Erythroblast (primary cell): Measurements from ENCODE around the gene EIF4H.

Source experiments
- GATA1 ChIP-seq: IDR thresholded peaks from 2 replicates; pipeline ENCODE4 v1.6.1; 2011; ENCODE audit warnings: low read depth, mild to moderate bottlenecking, control low read depth, low read length, moderate library complexity
- POLR2A ChIP-seq: IDR thresholded peaks from 2 replicates; pipeline ENCODE4 v1.6.1; 2011; ENCODE audit warnings: mild to moderate bottlenecking, low read length

DNA sequence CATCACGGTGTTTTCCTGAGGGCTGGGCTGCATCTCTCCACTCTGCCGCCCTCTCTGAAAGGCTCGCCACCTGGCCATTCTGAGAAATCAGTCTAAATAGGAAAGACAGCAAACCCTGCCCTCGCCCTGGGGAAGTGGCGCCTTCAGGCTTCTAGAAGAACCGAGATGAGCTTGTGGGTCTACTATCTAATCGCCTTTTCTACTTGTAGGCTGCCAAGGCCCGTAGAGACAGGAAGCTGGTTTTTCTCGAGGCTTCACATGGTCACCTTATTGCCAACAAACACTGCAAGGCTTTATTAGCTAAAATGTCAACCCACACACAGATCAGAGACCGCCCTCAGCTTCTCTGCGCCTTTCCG is 57.1 kb downstream of the EIF4H start:
- TF ChIP-seq POLR2A (no peak), GATA1 (no peak)
